Stimulated activated naive B cell treated with anti-CD40 and anti-IgM and Interleukin-4, amounts not matched to agents 10 μg/mL and 1 μg/mL and 100 μg/mL, for 72 hours (primary cell): ENCODE data around the gene DAZAP1.

Experiments
- ATAC-seq, 2 donors: fragments of 150-1000 bp; cut with Tn5 transposase; replicated peaks; 2 replicates each; pipeline ENCODE4 v1.10.0; 2021; ENCODE audit warnings: moderate library complexity in 1 of 2
- DNase-seq: peaks from one replicate; pipeline ENCODE4 v3.0.0; 2021
- H3K27ac Mint-ChIP-seq: one replicate; pipeline ENCODE4 v1.8.0; 2022; ENCODE audit warnings: mild to moderate bottlenecking, mixed read lengths
- H3K27me3 Mint-ChIP-seq, 2 donors: one replicate each; pipeline ENCODE4 v1.8.0; 2022; ENCODE audit warnings: mixed read lengths in 2 of 2
- H3K36me3 Mint-ChIP-seq, 2 donors: one replicate each; pipeline ENCODE4 v1.8.0; 2022; ENCODE audit warnings: mixed read lengths in 2 of 2, mild to moderate bottlenecking in 1 of 2
- H3K4me1 Mint-ChIP-seq, 2 donors: one replicate each; pipeline ENCODE4 v1.8.0; 2022; ENCODE audit warnings: mixed read lengths in 2 of 2, mild to moderate bottlenecking in 1 of 2
- H3K4me3 Mint-ChIP-seq, 2 donors: one replicate each; pipeline ENCODE4 v1.8.0; 2022; ENCODE audit warnings: mild to moderate bottlenecking in 2 of 2, mixed read lengths in 2 of 2, moderate library complexity in 1 of 2
- H3K9me3 Mint-ChIP-seq, 2 donors: one replicate each; pipeline ENCODE4 v1.8.0; 2022; ENCODE audit warnings: mixed read lengths in 2 of 2, mild to moderate bottlenecking in 1 of 2

DAZAP1 gene

DNA sequence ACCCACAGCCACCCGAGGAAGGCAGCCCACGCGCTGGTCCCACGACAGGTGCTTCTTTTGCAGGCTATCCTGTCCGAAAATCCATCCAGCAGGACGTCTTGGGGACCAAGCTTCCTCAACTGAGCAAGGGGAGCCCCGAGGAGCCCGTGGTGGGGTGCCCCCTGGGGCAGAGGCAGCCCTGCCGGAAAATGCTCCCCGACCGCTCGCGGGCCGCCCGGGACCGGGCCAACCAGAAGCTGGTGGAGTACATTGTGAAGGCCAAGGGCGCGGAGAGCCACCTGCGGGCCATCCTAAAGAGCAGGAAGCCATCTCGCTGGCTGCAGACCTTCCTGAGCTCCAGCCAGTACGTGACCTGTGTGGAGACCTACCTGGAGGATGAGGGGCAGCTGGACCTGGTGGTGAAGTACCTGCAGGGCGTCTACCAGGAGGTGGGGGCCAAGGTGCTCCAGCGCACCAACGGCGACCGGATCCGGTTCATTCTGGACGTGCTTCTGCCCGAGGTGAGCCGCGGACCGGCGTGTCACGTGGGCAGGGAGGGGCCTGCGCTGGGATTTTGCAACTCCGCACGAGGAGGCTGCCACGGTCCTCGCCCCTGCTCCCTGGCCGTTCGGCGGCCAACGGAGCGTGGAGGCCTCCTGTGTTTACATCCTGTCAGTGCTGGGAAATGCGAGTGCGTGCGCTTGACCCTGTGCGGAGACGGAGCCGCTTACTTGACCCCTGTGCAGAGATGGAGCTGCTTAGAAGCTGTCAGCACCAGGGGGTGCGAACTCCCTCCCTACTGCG is 36.6 kb upstream of the DAZAP1 start:
- Mint-ChIP-seq H3K9me3 (no peaks in the 10 kb centered on the region), H3K27me3 (no peaks in the 10 kb centered on the region), H3K27ac (no peak overlapping the region), H3K4me1 (peaks cover 2 to 9% of the 10 kb centered on the region in 2 donors), H3K4me3 (no peak overlapping the region), H3K36me3 (peaks cover 38 to 49% of the 10 kb centered on the region in 2 donors)
- DNase-seq (no peak), ATAC-seq (no peak)

DNA sequence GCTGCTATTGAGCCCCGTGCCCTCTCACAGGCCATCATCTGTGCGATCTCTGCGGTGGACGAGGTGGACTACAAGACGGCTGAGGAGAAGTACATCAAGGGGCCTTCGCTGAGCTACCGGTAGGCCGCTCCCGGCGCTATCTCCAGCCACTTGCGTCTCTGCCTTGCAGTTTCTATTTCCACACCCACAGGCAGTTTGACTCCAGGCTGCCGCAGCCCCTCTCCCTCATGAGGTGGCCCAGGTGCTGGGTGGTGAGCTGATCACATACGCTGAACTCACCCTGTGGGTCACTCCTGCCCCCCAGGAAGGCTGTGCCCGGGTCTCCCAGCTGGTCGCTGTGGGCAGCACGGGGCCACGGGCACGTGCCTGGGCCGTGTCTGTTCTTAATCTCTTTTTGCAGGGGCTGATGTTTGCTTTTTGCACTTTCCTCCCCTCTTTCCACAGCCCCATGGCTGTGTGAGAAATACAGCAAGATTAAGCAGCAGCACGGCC is 34.3 kb upstream of the DAZAP1 start:
- no peak for DNase-seq
- Mint-ChIP-seq H3K27me3 (no peaks in the 10 kb centered on the region), H3K9me3 (no peaks in the 10 kb centered on the region), H3K4me3 (no peak overlapping the region), H3K27ac (no peak overlapping the region), H3K36me3 (peaks cover 30 to 43% of the 10 kb centered on the region in 2 donors), H3K4me1 (no peaks in the 10 kb centered on the region)
- no peak for ATAC-seq

GRCh38 chr19:1373534-1374249 is 33.7 kb upstream of the DAZAP1 start:
- H3K27ac Mint-ChIP-seq = no peak overlapping the region
- no peaks in the 10 kb centered on the region for H3K9me3 Mint-ChIP-seq
- DNase-seq = no peak
- ATAC-seq = no peak
- peaks cover 26 to 38% of the 10 kb centered on the region in 2 donors for H3K36me3 Mint-ChIP-seq
- H3K4me3 Mint-ChIP-seq = no peak overlapping the region
- H3K27me3 Mint-ChIP-seq = no peaks in the 10 kb centered on the region
- no peaks in the 10 kb centered on the region for H3K4me1 Mint-ChIP-seq

- H3K36me3 Mint-ChIP-seq = peaks cover 26 to 38% of the 10 kb centered on the region in 2 donors
- no peaks in the 10 kb centered on the region for H3K27me3 Mint-ChIP-seq
- peak overlapping the region; percentile 33 for H3K27ac Mint-ChIP-seq
- ATAC-seq = no peak
- no peaks in the 10 kb centered on the region for H3K9me3 Mint-ChIP-seq
- DNase-seq = no peak
- no peak overlapping the region for H3K4me3 Mint-ChIP-seq
- H3K4me1 Mint-ChIP-seq = no peaks in the 10 kb centered on the region
Measured at GRCh38 chr19:1374250-1374577, 33.2 kb upstream of the DAZAP1 start.

- Mint-ChIP-seq H3K4me3 (no peak overlapping the region), H3K27me3 (no peaks in the 10 kb centered on the region), H3K27ac (no peak overlapping the region), H3K9me3 (no peaks in the 10 kb centered on the region), H3K36me3 (peaks cover 20 to 32% of the 10 kb centered on the region in 2 donors), H3K4me1 (peaks cover 0 to 3% of the 10 kb centered on the region in 2 donors)
- DNase-seq (no peak), ATAC-seq (no peak)
Measured at GRCh38 chr19:1376415-1376805, 31.0 kb upstream of the DAZAP1 start.

GRCh38 chr19:1377176-1377964 is 30.0 kb upstream of the DAZAP1 start:
- ATAC-seq (no peak), DNase-seq (no peak)
- Mint-ChIP-seq H3K27me3 (no peaks in the 10 kb centered on the region), H3K4me3 (no peak overlapping the region), H3K4me1 (peaks cover 0 to 3% of the 10 kb centered on the region in 2 donors), H3K9me3 (no peaks in the 10 kb centered on the region), H3K36me3 (peaks cover 18 to 29% of the 10 kb centered on the region in 2 donors), H3K27ac (no peak overlapping the region)

GRCh38 chr19:1377965-1378785 is 29.2 kb upstream of the DAZAP1 start:
- peaks cover 5 to 7% of the 10 kb centered on the region in 2 donors for H3K4me1 Mint-ChIP-seq
- H3K9me3 Mint-ChIP-seq = peaks cover 0 to under 1% of the 10 kb centered on the region in 2 donors
- no peak for DNase-seq
- peaks cover 1 to 4% of the 10 kb centered on the region in 2 donors for H3K27me3 Mint-ChIP-seq
- H3K27ac Mint-ChIP-seq = no peak overlapping the region
- no peak overlapping the region for H3K4me3 Mint-ChIP-seq
- no peak for ATAC-seq
- peaks cover 18 to 28% of the 10 kb centered on the region in 2 donors for H3K36me3 Mint-ChIP-seq

DNA sequence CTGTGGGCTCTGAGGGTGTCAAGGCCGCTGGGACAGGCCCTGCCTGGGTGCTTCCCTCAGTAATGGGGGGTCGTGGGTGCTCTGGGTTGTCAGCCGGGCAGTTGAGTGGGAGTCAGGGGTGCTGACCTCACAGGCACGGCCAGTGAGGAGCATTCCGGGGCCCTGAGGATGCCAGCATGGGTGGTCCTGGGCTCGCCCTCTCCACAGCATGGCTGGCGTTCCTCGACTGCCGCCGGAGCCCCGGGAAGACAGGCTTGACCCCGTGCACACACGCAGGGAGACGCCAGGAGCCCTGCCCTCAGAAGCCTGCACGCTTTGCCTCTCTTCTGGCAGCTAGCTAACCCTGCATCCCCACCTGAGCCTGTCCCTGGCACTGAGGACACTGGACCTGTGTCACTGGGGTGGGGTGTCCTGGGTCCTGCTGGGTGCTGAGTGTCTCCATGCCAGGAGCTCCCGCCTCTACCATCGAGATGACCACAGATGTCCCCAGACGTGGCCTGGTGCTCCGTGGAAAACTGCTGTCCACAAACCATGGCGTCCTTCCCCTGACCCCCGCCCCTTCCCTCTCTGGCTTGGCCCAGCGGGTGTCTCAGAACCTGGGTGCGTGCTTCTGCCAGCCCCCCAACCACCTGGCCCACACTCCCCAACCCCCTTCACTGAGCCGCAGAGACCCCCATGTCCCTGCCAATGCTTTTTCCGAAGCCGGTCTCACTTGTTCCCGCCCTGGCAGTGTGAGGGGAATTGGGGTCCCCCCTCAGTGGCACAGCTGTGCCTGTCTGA is 28.1 kb upstream of the DAZAP1 start:
- Mint-ChIP-seq H3K9me3 (peaks cover 2 to 3% of the 10 kb centered on the region in 2 donors), H3K4me3 (no peak overlapping the region), H3K27ac (no peak overlapping the region), H3K36me3 (peaks cover 17 to 24% of the 10 kb centered on the region in 2 donors), H3K27me3 (peaks cover 6 to 8% of the 10 kb centered on the region in 2 donors), H3K4me1 (peaks cover 12 to 13% of the 10 kb centered on the region in 2 donors)
- ATAC-seq (no peak), DNase-seq (no peak)

DNA sequence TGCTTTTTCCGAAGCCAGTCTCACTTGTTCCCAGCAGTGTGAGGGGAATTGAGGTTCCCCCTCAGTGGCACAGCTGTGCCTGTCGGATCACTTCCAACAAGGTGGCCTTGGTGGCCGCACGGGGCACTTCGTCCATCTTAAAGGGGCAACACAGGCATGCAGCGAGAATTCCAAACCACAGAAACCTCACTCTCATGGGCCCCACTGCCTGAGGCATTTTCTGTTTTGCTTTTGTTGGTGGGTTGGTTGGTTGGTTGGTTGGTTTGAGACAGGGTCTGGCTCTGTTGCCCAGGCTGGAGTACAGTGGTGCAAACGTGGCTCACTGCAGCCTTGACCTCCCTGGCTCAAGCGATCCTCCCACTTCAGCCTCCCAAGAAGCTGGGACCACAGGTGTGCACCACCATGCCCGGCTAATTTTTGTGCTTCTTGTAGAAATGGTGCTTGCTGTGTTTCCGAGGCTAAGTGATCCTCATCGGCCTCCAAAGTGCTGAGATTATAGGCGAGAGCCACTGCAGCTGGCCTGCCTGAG is 27.4 kb upstream of the DAZAP1 start:
- Mint-ChIP-seq H3K27ac (peak overlapping the region; percentile 75), H3K36me3 (peaks cover 15 to 21% of the 10 kb centered on the region in 2 donors), H3K9me3 (peaks cover 2 to 3% of the 10 kb centered on the region in 2 donors), H3K27me3 (peaks cover 6 to 8% of the 10 kb centered on the region in 2 donors), H3K4me3 (no peak overlapping the region), H3K4me1 (peaks cover 14 to 20% of the 10 kb centered on the region in 2 donors)
- ATAC-seq (no peak), DNase-seq (no peak)

- peaks cover 10 to 16% of the 10 kb centered on the region in 2 donors for H3K36me3 Mint-ChIP-seq
- ATAC-seq (no peak), DNase-seq (no peak)
- H3K4me3 Mint-ChIP-seq = no peak overlapping the region
- H3K27me3 Mint-ChIP-seq = peaks cover 6 to 8% of the 10 kb centered on the region in 2 donors
- peaks cover 2 to 3% of the 10 kb centered on the region in 2 donors for H3K9me3 Mint-ChIP-seq
- H3K27ac Mint-ChIP-seq = no peak overlapping the region
- H3K4me1 Mint-ChIP-seq = peaks cover 19 to 40% of the 10 kb centered on the region in 2 donors
Measured at GRCh38 chr19:1382250-1382649, 25.1 kb upstream of the DAZAP1 start.

DNA sequence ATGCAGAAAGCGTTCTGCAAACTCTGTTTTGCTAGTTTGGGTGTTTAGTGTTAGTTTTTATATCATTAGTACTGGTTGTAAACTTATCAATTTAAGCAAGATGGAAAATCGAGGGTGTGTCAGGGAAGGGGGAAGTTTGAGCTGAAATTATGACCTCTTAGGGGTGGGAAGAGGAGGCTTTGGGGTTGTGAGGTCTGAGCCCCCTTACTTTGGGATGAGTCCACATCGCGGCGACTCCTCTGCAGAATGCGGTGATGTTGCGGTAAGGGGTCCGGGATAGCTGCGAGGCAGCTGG is 24.4 kb upstream of the DAZAP1 start:
- Mint-ChIP-seq H3K27ac (peak overlapping the region; percentile 100), H3K4me3 (peak overlapping the region; percentile 95 to 96), H3K9me3 (peaks cover 2 to 3% of the 10 kb centered on the region in 2 donors), H3K27me3 (peaks cover 6 to 8% of the 10 kb centered on the region in 2 donors), H3K36me3 (peaks cover 11 to 16% of the 10 kb centered on the region in 2 donors), H3K4me1 (peaks cover 19 to 40% of the 10 kb centered on the region in 2 donors)
- no peak for ATAC-seq
- DNase-seq = no peak

- DNase-seq = peak; percentile 88
- H3K4me1 Mint-ChIP-seq = peaks cover 19 to 40% of the 10 kb centered on the region in 2 donors
- H3K27ac Mint-ChIP-seq = peak within 1 kb of the TSS; percentile 100
- ATAC-seq = peak; percentile 88 to 89
- peaks cover 6 to 8% of the 10 kb centered on the region in 2 donors for H3K27me3 Mint-ChIP-seq
- peaks cover 2 to 3% of the 10 kb centered on the region in 2 donors for H3K9me3 Mint-ChIP-seq
- H3K36me3 Mint-ChIP-seq = peaks cover 11 to 22% of the 10 kb centered on the region in 2 donors
- peak within 1 kb of the TSS; percentile 95 to 96 for H3K4me3 Mint-ChIP-seq
Measured at GRCh38 chr19:1383312-1384084, 23.9 kb upstream of the DAZAP1 start, which contains the start of gene NDUFS7. Gene NDUFS7, plus strand, starts transcription at chr19:1383907. Its CDS starts 20 bp downstream, at chr19:1383927.
